Upper lobe of right lung (tissue), 1 donor: ENCODE data around the gene NAA25. TPM values are rescaled to one million over a fixed set of nuclear protein-coding genes. Genes with fewer than 3 reads are reported as not detected.

Experiments used
- ATAC-seq: fragments of 200-7000 bp; cut with Tn5 transposase; one replicate; pipeline ENCODE4 v1.9.1; 2020; ENCODE audit warnings: mild to moderate bottlenecking, moderate library complexity
- DNase-seq: peaks from one replicate; pipeline ENCODE4 v3.0.0-alpha.2; 2020
- H3K27ac ChIP-seq: fragments of 200-600 bp; one replicate; pipeline ENCODE4 v1.8.0; 2022
- H3K27me3 ChIP-seq: fragments of 200-600 bp; one replicate; pipeline ENCODE4 v1.8.0; 2022; ENCODE audit warnings: mild to moderate bottlenecking
- H3K36me3 ChIP-seq: fragments of 200-600 bp; one replicate; pipeline ENCODE4 v1.8.0; 2022
- H3K4me1 ChIP-seq: fragments of 200-600 bp; one replicate; pipeline ENCODE4 v1.8.0; 2022
- H3K4me3 ChIP-seq: fragments of 200-600 bp; one replicate; pipeline ENCODE4 v1.8.0; 2022; ENCODE audit warnings: mild to moderate bottlenecking
- H3K9me3 ChIP-seq: fragments of 200-600 bp; one replicate; pipeline ENCODE4 v1.8.0; 2022
- CTCF ChIP-seq: fragments of 200-600 bp; IDR thresholded peaks from one replicate; pipeline ENCODE4 v1.8.0; 2022; ENCODE audit warnings: antibody characterized with exemption
- intact Hi-C: fragments of 100-400 bp; cut with DNase I; formaldehyde crosslinking; loops from one replicate; pipeline ENCODE4 v1.11.0; 2022
- total RNA-seq: library from RNA; stranded (reverse); fragmentation: NEBNext Ultra II Directional; extraction: Animal tissue kit (Norgen Biotek cat#: 25700); gene quantifications from one replicate; pipeline ENCODE4 v1.2.1, GENCODE V29; 2021
- donor health status: DM: no; HTN: yes; CAD: no; lungs with severe emphysema.

The NAA25 gene
- total RNA-seq, 1 donor from 2014 or later: 18.8 TPM

GRCh38 chr12:112008918-112009317 lies 99.7 kb downstream of the NAA25 start:
- ATAC-seq (no peak), DNase-seq (no peak)
- H3K4me1 ChIP-seq: peaks cover 21% of the 10 kb centered on the region
- H3K27me3 ChIP-seq: no peaks in the 10 kb centered on the region
- no peak overlapping the region for H3K4me3 ChIP-seq
- no peak overlapping the region for H3K27ac ChIP-seq
- H3K36me3 ChIP-seq: no peaks in the 10 kb centered on the region
- intact Hi-C loops: no loop called here
- no peaks in the 10 kb centered on the region for H3K9me3 ChIP-seq
- TF ChIP-seq CTCF: no peak

GRCh38 chr12:112007945-112008344 lies 100.6 kb downstream of the NAA25 start:
- Histone ChIP-seq H3K36me3 (no peaks in the 10 kb centered on the region), H3K27ac (no peak overlapping the region), H3K4me3 (no peak overlapping the region), H3K9me3 (no peaks in the 10 kb centered on the region), H3K27me3 (no peaks in the 10 kb centered on the region), H3K4me1 (peaks cover 21% of the 10 kb centered on the region)
- ATAC-seq (no peak), DNase-seq (no peak)
- no peak for TF ChIP-seq CTCF
- intact Hi-C loops: no loop called here

- Histone ChIP-seq H3K9me3 (no peaks in the 10 kb centered on the region), H3K4me1 (peaks cover 15% of the 10 kb centered on the region), H3K36me3 (no peaks in the 10 kb centered on the region), H3K4me3 (peak overlapping the region; percentile 33), H3K27me3 (no peaks in the 10 kb centered on the region), H3K27ac (peak overlapping the region; percentile 37)
- no peak for TF ChIP-seq CTCF
- intact Hi-C loops: no loop called here
- ATAC-seq (peak; percentile 97), DNase-seq (no peak)
Measured at GRCh38 chr12:112005419-112006395, 102.9 kb downstream of the NAA25 start.

GRCh38 chr12:112004041-112004440 lies 104.5 kb downstream of the NAA25 start:
- H3K4me1 ChIP-seq: peaks cover 10% of the 10 kb centered on the region
- no peak overlapping the region for H3K27ac ChIP-seq
- H3K27me3 ChIP-seq: no peaks in the 10 kb centered on the region
- H3K36me3 ChIP-seq: no peaks in the 10 kb centered on the region
- no peak overlapping the region for H3K4me3 ChIP-seq
- TF ChIP-seq CTCF: no peak
- no peak for DNase-seq
- intact Hi-C loops: no loop called here
- no peaks in the 10 kb centered on the region for H3K9me3 ChIP-seq
- no peak for ATAC-seq

GRCh38 chr12:112001576-112001975 lies 107.0 kb downstream of the NAA25 start:
- Histone ChIP-seq H3K27ac (no peak overlapping the region), H3K27me3 (no peaks in the 10 kb centered on the region), H3K36me3 (no peaks in the 10 kb centered on the region), H3K4me3 (peak overlapping the region; percentile 17), H3K9me3 (no peaks in the 10 kb centered on the region), H3K4me1 (peaks cover 3% of the 10 kb centered on the region)
- no peak for ATAC-seq
- TF ChIP-seq CTCF: no peak
- no peak for DNase-seq
- intact Hi-C loops: no loop called here
